Measurements from ENCODE around the gene CAMTA1.

DNA sequence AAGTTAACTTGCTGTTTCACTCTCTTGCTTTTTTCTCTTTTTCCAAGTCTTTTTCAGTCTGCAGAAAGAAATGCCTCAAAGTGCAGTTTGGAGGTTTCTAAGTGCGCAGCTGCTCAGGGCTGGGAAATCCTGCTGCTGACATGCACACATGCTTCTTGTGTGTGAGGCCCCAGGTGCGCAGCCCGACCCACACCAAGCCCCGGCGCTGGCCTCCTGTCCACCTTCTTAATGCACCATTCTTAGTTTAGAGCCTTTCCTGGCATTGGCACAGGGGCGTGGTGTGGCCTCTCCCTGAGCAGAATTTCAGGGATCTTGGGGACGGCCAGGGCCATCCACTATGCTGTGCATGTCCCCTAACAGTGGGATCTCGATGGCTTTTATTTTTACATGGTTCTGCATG, 315.2 kb downstream of the CAMTA1 start:
- TF ChIP-seq, protein P1, sequence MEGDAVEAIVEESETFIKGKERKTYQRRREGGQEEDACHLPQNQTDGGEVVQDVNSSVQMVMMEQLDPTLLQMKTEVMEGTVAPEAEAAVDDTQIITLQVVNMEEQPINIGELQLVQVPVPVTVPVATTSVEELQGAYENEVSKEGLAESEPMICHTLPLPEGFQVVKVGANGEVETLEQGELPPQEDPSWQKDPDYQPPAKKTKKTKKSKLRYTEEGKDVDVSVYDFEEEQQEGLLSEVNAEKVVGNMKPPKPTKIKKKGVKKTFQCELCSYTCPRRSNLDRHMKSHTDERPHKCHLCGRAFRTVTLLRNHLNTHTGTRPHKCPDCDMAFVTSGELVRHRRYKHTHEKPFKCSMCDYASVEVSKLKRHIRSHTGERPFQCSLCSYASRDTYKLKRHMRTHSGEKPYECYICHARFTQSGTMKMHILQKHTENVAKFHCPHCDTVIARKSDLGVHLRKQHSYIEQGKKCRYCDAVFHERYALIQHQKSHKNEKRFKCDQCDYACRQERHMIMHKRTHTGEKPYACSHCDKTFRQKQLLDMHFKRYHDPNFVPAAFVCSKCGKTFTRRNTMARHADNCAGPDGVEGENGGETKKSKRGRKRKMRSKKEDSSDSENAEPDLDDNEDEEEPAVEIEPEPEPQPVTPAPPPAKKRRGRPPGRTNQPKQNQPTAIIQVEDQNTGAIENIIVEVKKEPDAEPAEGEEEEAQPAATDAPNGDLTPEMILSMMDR (IDR thresholded peaks at IDR 0.05; ENCODE audit: insufficient read depth, low read length, poor library complexity, severe bottlenecking) = no peak
- no peak for TF ChIP-seq EZH2phosphoT487 (conservative IDR thresholded peaks at IDR 0.05; ENCODE audit: low read length)

All from SU-DHL-6 (cell line).